GM13976 (cell line): ENCODE data around the gene CDK8.

Experiments
- DNase-seq: peaks from one replicate; pipeline ENCODE4 v3.0.0; 2012; ENCODE audit warnings: low spot score
- CTCF ChIP-seq: IDR thresholded peaks from 2 replicates; pipeline ENCODE4 v1.5.1; 2012; ENCODE audit warnings: borderline replicate concordance, mild to moderate bottlenecking; ENCODE audit not compliant: insufficient read depth; ENCODE audit errors: extremely low read depth, missing control alignments, control extremely low read depth
- in situ Hi-C: fragments of 300-500 bp; cut with MboI; formaldehyde crosslinking; loops from one replicate; pipeline ENCODE4 v1.12.0; 2022; ENCODE audit warnings: low sequenced_read_pairs, mixed read lengths, inconsistent platforms; ENCODE audit not compliant: unreplicated experiment

Gene CDK8

GRCh38 chr13:26424181-26424580, 170.3 kb downstream of the CDK8 start:
- in situ Hi-C loops, result no loop called here
- TF ChIP-seq CTCF, result no peak
- DNase-seq, result no peak

- no peak for DNase-seq
- no peak for TF ChIP-seq CTCF
- in situ Hi-C loops, result no loop called here
Observed at GRCh38 chr13:26425443-26426358, 171.8 kb downstream of the CDK8 start.

- DNase-seq, result no peak
- TF ChIP-seq CTCF, result no peak
- in situ Hi-C loops, result no loop called here
Observed at GRCh38 chr13:26433776-26434175, 179.8 kb downstream of the CDK8 start.

GRCh38 chr13:26435171-26435570, 181.2 kb downstream of the CDK8 start:
- no peak for TF ChIP-seq CTCF
- in situ Hi-C loops, result no loop called here
- no peak for DNase-seq

- in situ Hi-C loops, result no loop called here
- no peak for TF ChIP-seq CTCF
- no peak for DNase-seq
Observed at GRCh38 chr13:26435646-26436045, 181.7 kb downstream of the CDK8 start.

GRCh38 chr13:26436914-26437313, 183.0 kb downstream of the CDK8 start:
- no peak for TF ChIP-seq CTCF
- in situ Hi-C loops, result no loop called here
- DNase-seq, result no peak

- in situ Hi-C loops, result no loop called here
- no peak for TF ChIP-seq CTCF
- no peak for DNase-seq
Observed at GRCh38 chr13:26440111-26440510, 186.2 kb downstream of the CDK8 start.
